Prostate gland (tissue), 2 donors: ENCODE measurements around the gene CCDC196.

Experiments
- POLR2A ChIP-seq: fragments of 450-650 bp; IDR thresholded peaks from one replicate; pipeline ENCODE4 v1.6.1; 2016; ENCODE audit warnings: antibody characterized with exemption, mild to moderate bottlenecking
- TF ChIP-seq, protein P1 (sequence below), 4 experiments: fragments of 200-600 bp in 2 of 4; fragments of 450-650 bp in 2 of 4; sonication (generic) in 2 of 4; IDR thresholded peaks; 1 replicate in 3 of 4; 2 replicates in 1 of 4; pipeline ENCODE4 v1.5.1; 2016 to 2019; ENCODE audit warnings: antibody characterized with exemption in 4 of 4, mild to moderate bottlenecking in 2 of 4, moderate library complexity in 2 of 4

DNA sequence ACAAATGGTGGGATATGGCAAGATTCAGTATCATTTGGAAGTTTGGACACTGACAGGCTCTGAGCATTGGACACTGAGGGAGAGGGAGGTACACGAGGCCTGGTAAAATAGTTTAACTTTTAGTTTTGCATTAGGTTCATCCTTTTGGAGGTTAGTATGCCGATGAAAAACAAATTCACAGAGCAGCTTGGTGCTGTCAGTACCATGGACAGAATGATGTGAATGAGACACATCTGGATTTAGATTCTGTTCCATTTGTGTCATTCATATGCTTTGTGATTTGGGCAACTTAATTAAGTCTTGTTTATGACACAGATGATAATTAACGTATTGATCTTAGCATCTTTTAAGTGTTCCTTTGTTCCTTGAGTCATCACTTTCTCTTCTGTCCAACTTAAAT is 55.5 kb downstream of the CCDC196 start:
- TF ChIP-seq, protein P1, sequence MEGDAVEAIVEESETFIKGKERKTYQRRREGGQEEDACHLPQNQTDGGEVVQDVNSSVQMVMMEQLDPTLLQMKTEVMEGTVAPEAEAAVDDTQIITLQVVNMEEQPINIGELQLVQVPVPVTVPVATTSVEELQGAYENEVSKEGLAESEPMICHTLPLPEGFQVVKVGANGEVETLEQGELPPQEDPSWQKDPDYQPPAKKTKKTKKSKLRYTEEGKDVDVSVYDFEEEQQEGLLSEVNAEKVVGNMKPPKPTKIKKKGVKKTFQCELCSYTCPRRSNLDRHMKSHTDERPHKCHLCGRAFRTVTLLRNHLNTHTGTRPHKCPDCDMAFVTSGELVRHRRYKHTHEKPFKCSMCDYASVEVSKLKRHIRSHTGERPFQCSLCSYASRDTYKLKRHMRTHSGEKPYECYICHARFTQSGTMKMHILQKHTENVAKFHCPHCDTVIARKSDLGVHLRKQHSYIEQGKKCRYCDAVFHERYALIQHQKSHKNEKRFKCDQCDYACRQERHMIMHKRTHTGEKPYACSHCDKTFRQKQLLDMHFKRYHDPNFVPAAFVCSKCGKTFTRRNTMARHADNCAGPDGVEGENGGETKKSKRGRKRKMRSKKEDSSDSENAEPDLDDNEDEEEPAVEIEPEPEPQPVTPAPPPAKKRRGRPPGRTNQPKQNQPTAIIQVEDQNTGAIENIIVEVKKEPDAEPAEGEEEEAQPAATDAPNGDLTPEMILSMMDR (IDR thresholded peaks at IDR 0.05), result no peak
- TF ChIP-seq POLR2A, result no peak
